Mucosa of descending colon (tissue), 3 donors: Measurements from ENCODE around the gene TSPEAR. TPM values are rescaled to one million over a fixed set of nuclear protein-coding genes. Genes with fewer than 3 reads are reported as not detected.

Experiments used
- ATAC-seq: fragments of 200-7000 bp; cut with Tn5 transposase; one replicate; pipeline ENCODE4 v1.9.1; 2020; ENCODE audit warnings: mild to moderate bottlenecking, moderate library complexity
- DNase-seq, 3 donors: peaks; one replicate each; pipeline ENCODE4 v3.0.0-alpha.2; 2020
- H3K36me3 ChIP-seq: fragments of 200-600 bp; one replicate; pipeline ENCODE4 v1.8.0; 2021; ENCODE audit warnings: low read depth, mild to moderate bottlenecking
- H3K4me1 ChIP-seq: fragments of 200-600 bp; one replicate; pipeline ENCODE4 v1.8.0; 2021; ENCODE audit warnings: low read depth, mild to moderate bottlenecking
- H3K4me3 ChIP-seq: fragments of 200-600 bp; one replicate; pipeline ENCODE4 v1.8.0; 2021; ENCODE audit warnings: mild to moderate bottlenecking
- H3K9me3 ChIP-seq: fragments of 200-600 bp; one replicate; pipeline ENCODE4 v1.8.0; 2021; ENCODE audit warnings: mild to moderate bottlenecking
- CTCF ChIP-seq: fragments of 200-600 bp; IDR thresholded peaks from one replicate; pipeline ENCODE4 v1.8.0; 2022; ENCODE audit warnings: antibody characterized with exemption, mild to moderate bottlenecking
- intact Hi-C, 2 donors: fragments of 100-400 bp; cut with DNase I in 1 of 2; cut with micrococcal nuclease in 1 of 2; formaldehyde crosslinking; loops; one replicate each; pipeline versions ENCODE4 v1.11.0 to v1.11.1; 2022; cut with DNase I, micrococcal nuclease
- total RNA-seq, 3 donors: library from RNA; stranded (reverse); fragmentation: NEBNext Ultra II Directional in 2 of 3; extraction: Animal tissue kit (Norgen Biotek cat#: 25700) in 2 of 3; gene quantifications; one replicate each; pipeline versions ENCODE4 v1.2.1 to v1.2.4, GENCODE V29; 2021 to 2023
- donor health status: DM: no; HTN: no; CAD: no; lungs with moderate emphysema.
- donor health status: DM: no; HTN: no; CAD: no.
- donor health status: DM: no; HTN: yes; CAD: no.

The TSPEAR gene
- total RNA-seq, 3 donors from 2014 or later = 0.28 TPM; not detected in 2

DNA sequence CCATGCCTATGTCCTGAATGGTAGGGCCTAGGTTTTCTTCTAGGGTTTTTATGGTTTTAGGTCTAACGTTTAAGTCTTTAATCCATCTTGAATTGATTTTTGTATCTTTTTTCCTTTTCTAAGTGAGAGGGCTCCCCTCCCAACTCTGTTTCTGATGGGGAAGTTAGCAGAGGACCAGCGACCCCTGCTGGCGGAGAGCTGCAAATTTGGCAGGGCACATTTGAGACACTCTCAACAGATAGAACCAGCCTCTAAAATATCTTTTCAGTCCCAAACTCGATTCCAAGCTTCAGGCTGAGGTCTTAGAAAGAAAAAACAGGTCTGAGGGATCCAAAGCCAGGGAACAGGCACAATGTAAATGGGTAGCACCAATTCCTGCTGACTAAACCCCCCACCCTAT lies 223.5 kb downstream of the TSPEAR start:
- Histone ChIP-seq H3K9me3 (no peaks in the 10 kb centered on the region), H3K36me3 (no peaks in the 10 kb centered on the region), H3K4me3 (no peak overlapping the region), H3K4me1 (no peaks in the 10 kb centered on the region)
- ATAC-seq = no peak
- TF ChIP-seq CTCF = no peak
- intact Hi-C loops = no loop called here
- no peak for DNase-seq

DNA sequence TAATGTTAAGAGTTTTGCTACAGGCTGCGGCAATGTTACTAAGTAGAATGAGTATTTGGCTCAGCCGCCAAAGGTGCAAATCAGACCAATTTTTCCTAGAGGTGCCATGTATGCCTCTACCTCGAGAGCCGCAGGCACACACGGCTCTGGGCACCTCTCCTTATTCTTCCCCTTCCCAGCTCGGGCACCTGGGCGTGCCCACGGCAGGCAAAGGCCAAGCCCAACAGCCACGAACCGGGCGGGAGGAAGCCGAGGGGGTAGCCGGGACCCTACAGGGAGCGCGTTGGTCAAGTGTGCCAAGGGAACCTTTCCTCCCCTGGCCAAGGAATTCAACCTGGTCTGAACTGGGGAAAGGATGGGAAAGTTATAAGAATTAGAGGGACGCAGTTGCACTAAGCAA lies 225.1 kb downstream of the TSPEAR start:
- intact Hi-C loops = no loop called here
- no peak for ATAC-seq
- no peak for TF ChIP-seq CTCF

DNA sequence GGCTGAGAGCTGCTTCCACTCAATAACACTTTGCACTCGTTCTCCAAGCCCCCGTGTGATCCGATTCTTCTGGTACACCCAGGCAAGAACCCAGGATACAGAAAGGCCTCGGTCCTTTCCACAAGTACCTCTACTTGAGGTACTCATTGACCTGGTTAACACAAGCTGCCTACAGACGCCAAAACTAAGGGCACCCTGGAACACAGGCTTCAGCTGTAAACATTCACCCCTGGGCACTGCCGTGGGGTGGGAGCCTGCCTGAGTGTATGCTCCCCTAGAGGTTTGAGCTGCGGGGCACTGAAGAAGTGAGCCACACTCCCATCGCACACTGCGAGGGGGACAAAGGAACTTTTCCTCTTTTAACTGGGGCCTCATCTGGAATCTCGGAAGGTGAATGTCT lies 225.6 kb downstream of the TSPEAR start:
- H3K9me3 ChIP-seq = no peaks in the 10 kb centered on the region
- ATAC-seq (no peak), DNase-seq (no peak)
- no peaks in the 10 kb centered on the region for H3K4me1 ChIP-seq
- TF ChIP-seq CTCF = no peak
- H3K4me3 ChIP-seq = no peak overlapping the region
- intact Hi-C loops = no loop called here
- no peaks in the 10 kb centered on the region for H3K36me3 ChIP-seq

More for the DNA sequence above, 225.1 kb downstream of the TSPEAR start:
- no peaks in the 10 kb centered on the region for H3K9me3 ChIP-seq
- no peaks in the 10 kb centered on the region for H3K4me1 ChIP-seq
- no peak for DNase-seq
- no peak overlapping the region for H3K4me3 ChIP-seq
- H3K36me3 ChIP-seq = no peaks in the 10 kb centered on the region

- DNase-seq (peak in 1 of 3 donors; percentile 24), ATAC-seq (peak; percentile 64)
- no peak for TF ChIP-seq CTCF
- no peaks in the 10 kb centered on the region for H3K9me3 ChIP-seq
- intact Hi-C loops = no loop called here
- no peaks in the 10 kb centered on the region for H3K4me1 ChIP-seq
- no peaks in the 10 kb centered on the region for H3K36me3 ChIP-seq
- no peak overlapping the region for H3K4me3 ChIP-seq
Observed at GRCh38 chr21:44485254-44485793, 226.0 kb downstream of the TSPEAR start.

GRCh38 chr21:44484498-44485253 lies 226.7 kb downstream of the TSPEAR start:
- no peak for DNase-seq
- TF ChIP-seq CTCF = no peak
- H3K36me3 ChIP-seq = no peaks in the 10 kb centered on the region
- H3K4me3 ChIP-seq = no peak overlapping the region
- no peaks in the 10 kb centered on the region for H3K4me1 ChIP-seq
- ATAC-seq = no peak
- H3K9me3 ChIP-seq = no peaks in the 10 kb centered on the region
- intact Hi-C loops = no loop called here
